ENCODE data around the gene CADM3. TPM values are rescaled to one million over a fixed set of nuclear protein-coding genes. Genes with fewer than 3 reads are reported as not detected.

CADM3 gene
- total RNA-seq, 2 experiments from 2014 or later: not detected

DNA sequence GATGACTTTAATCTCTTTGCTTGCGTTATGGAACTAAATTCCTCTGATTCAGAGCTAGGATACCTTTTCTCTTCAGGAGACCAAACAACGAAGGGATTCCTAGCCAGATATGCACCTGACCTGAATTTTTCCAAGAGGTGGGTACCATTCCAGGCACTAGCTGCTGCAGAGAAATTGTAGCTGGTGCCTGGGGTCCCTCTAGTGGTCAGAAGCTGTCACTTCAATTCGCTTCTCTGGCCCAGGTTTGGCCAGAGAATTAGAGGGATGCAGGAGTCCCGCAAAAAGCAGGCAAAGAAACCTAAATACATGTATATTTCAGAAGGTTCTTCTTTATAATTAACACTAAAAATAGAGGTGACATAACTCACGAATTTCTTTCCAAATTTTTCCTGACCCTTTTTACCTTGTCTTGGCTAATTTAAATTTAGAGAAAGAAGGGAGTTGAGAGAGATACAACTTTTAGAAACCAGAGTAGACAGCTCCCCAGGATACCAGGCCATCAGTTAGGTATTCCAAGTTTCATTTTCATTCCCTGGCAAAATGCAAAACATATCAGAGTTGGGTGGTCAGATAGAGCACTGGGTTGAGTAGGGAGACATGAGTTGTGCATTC, 42.8 kb downstream of the CADM3 start:
- ChIA-PET POLR2A (no interaction called here), CTCF (ENCODE audit: unreplicated experiment) (interaction anchor here (1.8 kb wide), 1 partner anchor 16 kb away, joined by 6 read pairs; no protein-coding TSS in a partner anchor)
- no peak overlapping the region for H3K4me2 ChIP-seq (ENCODE audit: low read length)
- H3K36me3 ChIP-seq (ENCODE audit: insufficient read depth, low read length): no peaks in the 10 kb centered on the region
- H3K9me3 ChIP-seq (ENCODE audit: low read length): no peaks in the 10 kb centered on the region
- intact Hi-C loops (cut with micrococcal nuclease; ENCODE audit: unreplicated experiment): no loop called here
- no peaks in the 10 kb centered on the region for H3K79me2 ChIP-seq (ENCODE audit: insufficient read depth, low read depth, low read length)
- DNase-seq (ENCODE audit: low spot score): peak; percentile 45
- H3K27ac ChIP-seq (ENCODE audit: low read depth, low read length, poor library complexity, severe bottlenecking): no peak overlapping the region
- no peaks in the 10 kb centered on the region for H3K9me2 ChIP-seq (ENCODE audit: insufficient read depth, low read length)
- H4K20me1 ChIP-seq (ENCODE audit: insufficient read depth, low read length): no peaks in the 10 kb centered on the region
- no peaks in the 10 kb centered on the region for H3K4me1 ChIP-seq (ENCODE audit: insufficient read depth, low read length, poor library complexity, severe bottlenecking)
- no peak for TF ChIP-seq EZH2phosphoT487 (IDR thresholded peaks at IDR 0.05; ENCODE audit: borderline replicate concordance, low read depth, low read length)
- TF ChIP-seq, protein P1, sequence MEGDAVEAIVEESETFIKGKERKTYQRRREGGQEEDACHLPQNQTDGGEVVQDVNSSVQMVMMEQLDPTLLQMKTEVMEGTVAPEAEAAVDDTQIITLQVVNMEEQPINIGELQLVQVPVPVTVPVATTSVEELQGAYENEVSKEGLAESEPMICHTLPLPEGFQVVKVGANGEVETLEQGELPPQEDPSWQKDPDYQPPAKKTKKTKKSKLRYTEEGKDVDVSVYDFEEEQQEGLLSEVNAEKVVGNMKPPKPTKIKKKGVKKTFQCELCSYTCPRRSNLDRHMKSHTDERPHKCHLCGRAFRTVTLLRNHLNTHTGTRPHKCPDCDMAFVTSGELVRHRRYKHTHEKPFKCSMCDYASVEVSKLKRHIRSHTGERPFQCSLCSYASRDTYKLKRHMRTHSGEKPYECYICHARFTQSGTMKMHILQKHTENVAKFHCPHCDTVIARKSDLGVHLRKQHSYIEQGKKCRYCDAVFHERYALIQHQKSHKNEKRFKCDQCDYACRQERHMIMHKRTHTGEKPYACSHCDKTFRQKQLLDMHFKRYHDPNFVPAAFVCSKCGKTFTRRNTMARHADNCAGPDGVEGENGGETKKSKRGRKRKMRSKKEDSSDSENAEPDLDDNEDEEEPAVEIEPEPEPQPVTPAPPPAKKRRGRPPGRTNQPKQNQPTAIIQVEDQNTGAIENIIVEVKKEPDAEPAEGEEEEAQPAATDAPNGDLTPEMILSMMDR (conservative IDR thresholded peaks at IDR 0.05; ENCODE audit: low read length): peak; percentile 95
- no peak overlapping the region for H3K4me3 ChIP-seq (ENCODE audit: low read depth, low read length, poor library complexity, severe bottlenecking)
- no TSS peak for BruUV-seq (replicated peaks)
- H2AFZ ChIP-seq (ENCODE audit: low read length): no peak overlapping the region

DNA sequence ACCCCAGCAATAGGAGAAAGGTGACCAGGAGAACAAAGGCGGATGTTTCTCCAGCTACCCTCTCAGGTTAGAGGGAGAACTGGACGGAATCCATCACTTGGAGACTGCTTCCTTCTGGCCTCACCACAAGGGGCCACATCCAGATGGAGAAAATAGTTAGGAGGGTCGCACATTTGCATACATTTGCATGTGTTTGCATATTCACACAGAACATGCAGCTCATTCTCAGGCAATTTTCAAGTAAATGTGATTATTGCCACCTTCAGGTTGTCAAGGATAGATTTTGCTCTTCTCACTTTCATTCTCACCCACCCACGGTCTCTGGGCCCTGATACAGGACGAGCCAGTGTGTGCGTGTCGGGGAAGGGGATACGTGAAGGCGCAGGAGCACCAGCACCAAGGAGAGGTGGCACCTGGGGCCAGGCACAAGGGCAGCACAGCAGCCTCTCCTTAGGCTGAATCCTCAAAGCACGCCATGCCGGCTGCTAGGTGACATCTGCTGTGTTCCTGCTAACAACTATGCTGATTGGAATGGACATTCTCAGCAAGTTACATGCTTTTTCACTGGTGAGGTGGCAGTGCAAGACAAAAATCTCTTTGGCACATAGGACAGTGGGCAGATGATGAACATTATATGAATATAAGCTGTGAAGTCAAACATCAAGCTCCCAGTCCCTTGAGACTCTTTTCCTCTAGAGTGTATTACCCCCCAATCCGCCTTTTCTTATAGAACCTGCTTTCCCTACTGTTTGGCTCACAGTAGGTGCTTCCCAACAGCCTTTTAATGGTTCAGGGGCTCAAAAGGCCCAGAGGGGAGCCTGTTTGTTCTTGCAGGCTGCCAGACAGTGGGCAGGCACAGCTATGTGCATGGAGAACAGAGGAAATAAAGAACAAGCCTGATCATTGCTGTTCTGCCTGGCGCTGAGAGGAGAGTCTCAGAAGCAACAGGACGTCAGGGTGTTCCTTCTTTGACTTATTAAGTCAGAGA, 47.5 kb downstream of the CADM3 start:
- no TSS peak for BruUV-seq (replicated peaks)
- DNase-seq (ENCODE audit: low spot score): no peak
- no peak overlapping the region for H3K4me3 ChIP-seq (ENCODE audit: low read depth, low read length, poor library complexity, severe bottlenecking)
- no peaks in the 10 kb centered on the region for H3K9me3 ChIP-seq (ENCODE audit: low read length)
- no peaks in the 10 kb centered on the region for H3K9me2 ChIP-seq (ENCODE audit: insufficient read depth, low read length)
- no peak overlapping the region for H2AFZ ChIP-seq (ENCODE audit: low read length)
- no peaks in the 10 kb centered on the region for H3K36me3 ChIP-seq (ENCODE audit: insufficient read depth, low read length)
- no peaks in the 10 kb centered on the region for H3K4me1 ChIP-seq (ENCODE audit: insufficient read depth, low read length, poor library complexity, severe bottlenecking)
- H3K27ac ChIP-seq (ENCODE audit: low read depth, low read length, poor library complexity, severe bottlenecking): no peak overlapping the region
- ChIA-PET POLR2A (interaction anchor here (0.6 kb wide), 1 partner anchor 10 kb away, joined by 3 read pairs; no protein-coding TSS in a partner anchor), CTCF (ENCODE audit: unreplicated experiment) (no interaction called here)
- H3K4me2 ChIP-seq (ENCODE audit: low read length): no peak overlapping the region
- H4K20me1 ChIP-seq (ENCODE audit: insufficient read depth, low read length): no peaks in the 10 kb centered on the region
- TF ChIP-seq EZH2phosphoT487 (IDR thresholded peaks at IDR 0.05; ENCODE audit: borderline replicate concordance, low read depth, low read length): no peak
- TF ChIP-seq, protein P1 (conservative IDR thresholded peaks at IDR 0.05; ENCODE audit: low read length): no peak
- no peaks in the 10 kb centered on the region for H3K79me2 ChIP-seq (ENCODE audit: insufficient read depth, low read depth, low read length)
- intact Hi-C loops (cut with micrococcal nuclease; ENCODE audit: unreplicated experiment): no loop called here

All from OCI-LY7 (cell line).